Right lobe of liver (tissue), 6 donors: ENCODE measurements around the gene NOS1. TPM values are rescaled to one million over a fixed set of nuclear protein-coding genes. Genes with fewer than 3 reads are reported as not detected.

Experiments used
- ATAC-seq, 4 donors: fragments of 200-7000 bp; cut with Tn5 transposase; one replicate each; pipeline ENCODE4 v1.9.1; 2020; ENCODE audit warnings: mild to moderate bottlenecking in 4 of 4, moderate library complexity in 4 of 4
- DNase-seq, 3 donors: peaks; one replicate each; pipeline ENCODE4 v3.0.0-alpha.2; 2020
- H3K27ac ChIP-seq, 3 donors: fragments of 200-600 bp; one replicate each; pipeline ENCODE4 v1.8.0; 2022
- H3K27me3 ChIP-seq, 2 donors: fragments of 200-600 bp; one replicate each; pipeline ENCODE4 v1.8.0; 2022
- H3K36me3 ChIP-seq, 4 donors: fragments of 200-600 bp; sonication (generic) in 1 of 4; one replicate each; pipeline versions ENCODE4 v1.5.1 to v1.8.0; 2017 to 2022; ENCODE audit warnings: control low read depth in 1 of 4
- H3K4me1 ChIP-seq, 4 donors: fragments of 200-600 bp; sonication (generic) in 1 of 4; one replicate each; pipeline versions ENCODE4 v1.5.1 to v1.8.0; 2017 to 2022; ENCODE audit warnings: control low read depth in 1 of 4
- H3K4me3 ChIP-seq, 3 donors: fragments of 200-600 bp; one replicate each; pipeline ENCODE4 v1.8.0; 2022
- H3K9me3 ChIP-seq, 4 donors: fragments of 200-600 bp; sonication (generic) in 1 of 4; one replicate each; pipeline versions ENCODE4 v1.5.1 to v1.8.0; 2017 to 2022; ENCODE audit warnings: control low read depth in 1 of 4
- POLR2A ChIP-seq: fragments of 450-650 bp; IDR thresholded peaks from one replicate; pipeline ENCODE4 v1.6.1; 2017; ENCODE audit warnings: antibody characterized with exemption, mild to moderate bottlenecking
- WGBS: methylation state at CpG from one replicate; pipeline ENCODE4 v1.1.6; 2018; ENCODE audit warnings: low coverage, low lambda C conversion rate; ENCODE audit not compliant: insufficient coverage; ENCODE audit errors: missing lambda C conversion rate; 5-methylcytosine and 5-hydroxymethylcytosine counted together
- intact Hi-C, 2 donors: fragments of 100-400 bp; cut with DNase I; formaldehyde crosslinking; loops; one replicate each; pipeline versions ENCODE4 v1.11.2 to v1.14.1; 2022
- total RNA-seq, 6 experiments: library from RNA; depleted of rRNA in 2 of 6; stranded (reverse); fragments of >200 nt in 2 of 6; fragmentation: NEBNext Ultra II Directional in 3 of 6; extraction: Animal tissue kit (Norgen Biotek cat#: 25700) in 3 of 6; gene quantifications; one replicate each; pipeline versions ENCODE4 v1.1.0 to v1.2.4, GENCODE V29; 2016 to 2023
- TF ChIP-seq, protein P1 (sequence below), 4 donors: fragments of 200-600 bp in 3 of 4; fragments of 450-650 bp in 1 of 4; IDR thresholded peaks; one replicate each; pipeline versions ENCODE4 v1.5.1 to v1.8.0; 2016 to 2022; ENCODE audit warnings: antibody characterized with exemption in 4 of 4, mild to moderate bottlenecking in 2 of 4
- donor health status: DM: no; HTN: yes; CAD: no.
- donor health status: DM: no; HTN: no; CAD: no.
- donor health status: DM: no; HTN: no; CAD: no.
- donor health status: DM: no; HTN: yes; CAD: no.
- donor health status: DM: no; HTN: yes; CAD: no.

NOS1 gene
- total RNA-seq, 6 experiments from 2014 or later: under 0.01 to 0.12 (median 0.05) TPM

DNA sequence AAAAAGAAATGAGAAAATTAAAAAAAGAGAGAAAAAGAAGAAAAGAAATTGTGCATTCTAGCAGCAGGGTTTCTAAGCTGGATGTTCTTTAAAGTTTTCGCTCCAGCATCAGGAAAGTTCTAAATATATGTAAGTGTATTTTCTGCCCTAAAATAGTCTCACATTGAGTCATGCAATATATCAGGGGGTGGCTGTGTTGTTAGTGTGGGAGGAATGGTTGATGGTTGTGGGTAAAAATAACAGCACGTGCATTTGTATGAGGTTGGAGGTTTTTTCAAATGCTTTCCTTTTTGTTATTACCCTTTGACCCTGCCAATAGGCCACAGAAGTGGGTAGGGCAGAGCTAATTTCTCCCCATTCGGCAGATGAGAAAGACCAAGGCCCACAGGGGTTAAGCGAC is 106.0 kb downstream of the NOS1 start:
- H3K4me1 ChIP-seq: no peaks in the 10 kb centered on the region
- ATAC-seq: no peak

GRCh38 chr12:117243488-117243887 is 117.9 kb downstream of the NOS1 start:
- no peak for ATAC-seq
- DNase-seq: no peak
- Histone ChIP-seq H3K27ac (no peak overlapping the region), H3K4me3 (no peak overlapping the region), H3K36me3 (no peaks in the 10 kb centered on the region), H3K27me3 (no peaks in the 10 kb centered on the region), H3K4me1 (no peaks in the 10 kb centered on the region), H3K9me3 (no peaks in the 10 kb centered on the region)
- intact Hi-C loops: no loop called here
- TF ChIP-seq POLR2A: no peak
- TF ChIP-seq, protein P1, sequence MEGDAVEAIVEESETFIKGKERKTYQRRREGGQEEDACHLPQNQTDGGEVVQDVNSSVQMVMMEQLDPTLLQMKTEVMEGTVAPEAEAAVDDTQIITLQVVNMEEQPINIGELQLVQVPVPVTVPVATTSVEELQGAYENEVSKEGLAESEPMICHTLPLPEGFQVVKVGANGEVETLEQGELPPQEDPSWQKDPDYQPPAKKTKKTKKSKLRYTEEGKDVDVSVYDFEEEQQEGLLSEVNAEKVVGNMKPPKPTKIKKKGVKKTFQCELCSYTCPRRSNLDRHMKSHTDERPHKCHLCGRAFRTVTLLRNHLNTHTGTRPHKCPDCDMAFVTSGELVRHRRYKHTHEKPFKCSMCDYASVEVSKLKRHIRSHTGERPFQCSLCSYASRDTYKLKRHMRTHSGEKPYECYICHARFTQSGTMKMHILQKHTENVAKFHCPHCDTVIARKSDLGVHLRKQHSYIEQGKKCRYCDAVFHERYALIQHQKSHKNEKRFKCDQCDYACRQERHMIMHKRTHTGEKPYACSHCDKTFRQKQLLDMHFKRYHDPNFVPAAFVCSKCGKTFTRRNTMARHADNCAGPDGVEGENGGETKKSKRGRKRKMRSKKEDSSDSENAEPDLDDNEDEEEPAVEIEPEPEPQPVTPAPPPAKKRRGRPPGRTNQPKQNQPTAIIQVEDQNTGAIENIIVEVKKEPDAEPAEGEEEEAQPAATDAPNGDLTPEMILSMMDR (IDR thresholded peaks at IDR 0.05): no peak
- 64% methylated on average over 1 of the region's 1 CpG for WGBS

More for the DNA sequence above, 106.0 kb downstream of the NOS1 start:
- H3K27me3 ChIP-seq: no peaks in the 10 kb centered on the region
- no peak for TF ChIP-seq POLR2A
- TF ChIP-seq, protein P1 (IDR thresholded peaks at IDR 0.05): no peak
- intact Hi-C loops: no loop called here
- DNase-seq: no peak
- H3K27ac ChIP-seq: no peak overlapping the region
- H3K9me3 ChIP-seq: no peaks in the 10 kb centered on the region
- 64% methylated on average over 4 of the region's 4 CpGs for WGBS
- no peak overlapping the region for H3K4me3 ChIP-seq
- no peaks in the 10 kb centered on the region for H3K36me3 ChIP-seq

DNA sequence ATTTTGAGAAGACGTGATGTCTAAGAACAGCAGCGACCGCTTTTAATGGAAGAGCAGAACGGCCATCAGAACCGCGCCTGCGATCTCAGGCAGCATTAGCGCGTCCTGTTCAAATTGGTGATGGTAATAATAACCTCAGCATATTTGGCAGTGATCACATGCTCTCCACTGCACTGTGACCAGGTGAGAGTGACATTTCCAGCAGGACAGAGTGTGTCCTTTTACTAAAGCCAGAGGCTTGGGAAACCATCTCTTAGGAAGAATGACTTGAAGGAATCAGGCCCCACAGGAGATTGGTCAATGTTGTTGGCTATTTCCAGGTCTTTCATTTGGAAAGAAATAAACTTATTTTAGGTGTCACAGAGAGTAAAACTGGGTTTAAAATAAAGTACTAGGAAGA is 119.7 kb downstream of the NOS1 start:
- H3K27me3 ChIP-seq: no peaks in the 10 kb centered on the region
- intact Hi-C loops: no loop called here
- no peaks in the 10 kb centered on the region for H3K36me3 ChIP-seq
- no peak overlapping the region for H3K27ac ChIP-seq
- WGBS: 92% methylated on average over 8 of the region's 9 CpGs
- ATAC-seq (no peak), DNase-seq (no peak)
- H3K4me1 ChIP-seq: no peaks in the 10 kb centered on the region
- no peak overlapping the region for H3K4me3 ChIP-seq
- TF ChIP-seq, protein P1 (IDR thresholded peaks at IDR 0.05): no peak
- no peaks in the 10 kb centered on the region for H3K9me3 ChIP-seq

GRCh38 chr12:117240081-117240755 is 121.2 kb downstream of the NOS1 start:
- DNase-seq (no peak), ATAC-seq (no peak)
- H3K27me3 ChIP-seq: no peaks in the 10 kb centered on the region
- H3K27ac ChIP-seq: no peak overlapping the region
- intact Hi-C loops: no loop called here
- H3K4me1 ChIP-seq: no peaks in the 10 kb centered on the region
- no peak overlapping the region for H3K4me3 ChIP-seq
- H3K36me3 ChIP-seq: no peaks in the 10 kb centered on the region
- WGBS: 45% methylated on average over 4 of the region's 4 CpGs
- no peaks in the 10 kb centered on the region for H3K9me3 ChIP-seq
- TF ChIP-seq, protein P1 (IDR thresholded peaks at IDR 0.05): no peak
- no peak for TF ChIP-seq POLR2A
